Vagina (tissue), 2 donors: ENCODE results near the gene CNPY3. TPM values are rescaled to one million over a fixed set of nuclear protein-coding genes. Genes with fewer than 3 reads are reported as not detected.

Experiments used
- DNase-seq, 2 donors: peaks; one replicate each; pipeline ENCODE4 v3.0.0-alpha.2; 2017; ENCODE audit errors: extremely low spot score in 2 of 2
- H3K27ac ChIP-seq: fragments of 200-600 bp; sonication (generic); one replicate; pipeline ENCODE4 v1.5.1; 2019
- H3K27me3 ChIP-seq: fragments of 200-600 bp; sonication (generic); one replicate; pipeline ENCODE4 v1.5.1; 2019
- H3K36me3 ChIP-seq, 2 donors: fragments of 200-600 bp; sonication (generic); one replicate each; pipeline ENCODE4 v1.5.1; 2017 to 2019
- H3K4me1 ChIP-seq: fragments of 200-600 bp; sonication (generic); one replicate; pipeline ENCODE4 v1.5.1; 2019
- H3K4me3 ChIP-seq, 2 donors: fragments of 200-600 bp; sonication (generic); 1 replicate in 1 of 2; 2 replicates in 1 of 2; pipeline ENCODE4 v1.5.1; 2016 to 2019
- H3K9me3 ChIP-seq: fragments of 200-600 bp; sonication (generic); one replicate; pipeline ENCODE4 v1.5.1; 2019
- CTCF ChIP-seq, 3 experiments: fragments of 450-650 bp in 2 of 3; fragments of 200-600 bp in 1 of 3; sonication (generic) in 1 of 3; IDR thresholded peaks; one replicate each; pipeline ENCODE4 v1.5.1; 2017 to 2019; ENCODE audit warnings: antibody characterized with exemption in 3 of 3, mild to moderate bottlenecking in 2 of 3, moderate library complexity in 2 of 3
- POLR2A ChIP-seq, 2 donors: fragments of 450-650 bp; IDR thresholded peaks; one replicate each; pipeline ENCODE4 v1.6.1; 2017; ENCODE audit warnings: antibody characterized with exemption in 2 of 2, mild to moderate bottlenecking in 2 of 2, moderate library complexity in 2 of 2
- POLR2AphosphoS5 ChIP-seq, 2 donors: sonication (generic); formaldehyde crosslinking; IDR thresholded peaks; one replicate each; pipeline ENCODE4 v1.9.0; 2017; ENCODE audit warnings: antibody characterized with exemption in 2 of 2, mild to moderate bottlenecking in 2 of 2, low read depth in 1 of 2; ENCODE audit not compliant: insufficient read depth in 1 of 2
- intact Hi-C: fragments of 100-400 bp; cut with DNase I; formaldehyde crosslinking; loops from one replicate; pipeline ENCODE4 v1.15.1; 2023
- total RNA-seq: library from RNA; depleted of rRNA; stranded (reverse); fragments of >200 nt; gene quantifications from one replicate; pipeline ENCODE4 v1.2.3, GENCODE V29; 2016

Gene CNPY3
- total RNA-seq, 1 donor from 2014 or later = 30.2 TPM

GRCh38 chr6:42981836-42982235 lies 52.6 kb downstream of the CNPY3 start:
- DNase-seq = no peak
- Histone ChIP-seq H3K36me3 (no peaks in the 10 kb centered on the region), H3K9me3 (no peaks in the 10 kb centered on the region), H3K27me3 (no peaks in the 10 kb centered on the region), H3K4me3 (no peak overlapping the region), H3K4me1 (peaks cover 57% of the 10 kb centered on the region), H3K27ac (no peak overlapping the region)
- TF ChIP-seq CTCF (IDR thresholded peaks at IDR 0.05) (no peak), POLR2AphosphoS5 (IDR thresholded peaks at IDR 0.05; ENCODE audit: insufficient read depth in 1 of 2, low read depth in 1 of 2) (no peak)
- intact Hi-C loops = loop anchor here (2.0 kb wide), 1 partner anchor 77 kb away; no protein-coding TSS in a partner anchor

GRCh38 chr6:42984001-42984923 lies 55.0 kb downstream of the CNPY3 start, which contains the start of gene PPP2R5D:
TSS of gene PPP2R5D (plus strand) at chr6:42984570. CDS start at chr6:42984678, 108 bp downstream.
- H3K36me3 ChIP-seq = peaks cover 0 to 1% of the 10 kb centered on the region in 2 donors
- peaks cover 68% of the 10 kb centered on the region for H3K4me1 ChIP-seq
- H3K9me3 ChIP-seq = no peaks in the 10 kb centered on the region
- peak in 1 of 2 donors; percentile 98 for DNase-seq
- H3K27ac ChIP-seq = peak within 1 kb of the TSS; percentile 90
- intact Hi-C loops = no loop called here
- no peaks in the 10 kb centered on the region for H3K27me3 ChIP-seq
- peak within 1 kb of the TSS; percentile 95 to 96 for H3K4me3 ChIP-seq
- no peak for TF ChIP-seq POLR2A (IDR thresholded peaks at IDR 0.05)
- TF ChIP-seq POLR2AphosphoS5 (IDR thresholded peaks at IDR 0.05; ENCODE audit: insufficient read depth in 1 of 2, low read depth in 1 of 2) = peak; percentile 92 to 93

- intact Hi-C loops = loop anchor here (5.0 kb wide), 1 partner anchor 67 kb away; the partner anchor contains the start of gene CUL7
- Histone ChIP-seq H3K36me3 (peaks cover 0 to 8% of the 10 kb centered on the region in 2 donors), H3K27ac (peak overlapping the region; percentile 90), H3K9me3 (no peaks in the 10 kb centered on the region), H3K27me3 (no peaks in the 10 kb centered on the region), H3K4me3 (peak overlapping the region; percentile 95 to 96), H3K4me1 (peaks cover 62% of the 10 kb centered on the region)
- DNase-seq = no peak
- no peak for TF ChIP-seq POLR2A (IDR thresholded peaks at IDR 0.05)
- TF ChIP-seq POLR2AphosphoS5 (IDR thresholded peaks at IDR 0.05; ENCODE audit: insufficient read depth in 1 of 2, low read depth in 1 of 2) = no peak
- no peak for TF ChIP-seq CTCF (IDR thresholded peaks at IDR 0.05)
These were observed 55.7 kb downstream of the CNPY3 start for GRCh38 chr6:42984924-42985475.

GRCh38 chr6:42987533-42988451 lies 58.5 kb downstream of the CNPY3 start:
- Histone ChIP-seq H3K36me3 (peaks cover 0 to 13% of the 10 kb centered on the region in 2 donors), H3K27ac (peak overlapping the region; percentile 48), H3K4me1 (peaks cover 57% of the 10 kb centered on the region), H3K4me3 (no peak overlapping the region), H3K9me3 (no peaks in the 10 kb centered on the region), H3K27me3 (no peaks in the 10 kb centered on the region)
- no peak for DNase-seq
- intact Hi-C loops = loop anchor here (5.0 kb wide), 1 partner anchor 65 kb away; the partner anchor contains the start of gene CUL7
- TF ChIP-seq POLR2A (IDR thresholded peaks at IDR 0.05) (no peak), POLR2AphosphoS5 (IDR thresholded peaks at IDR 0.05; ENCODE audit: insufficient read depth in 1 of 2, low read depth in 1 of 2) (no peak), CTCF (IDR thresholded peaks at IDR 0.05) (no peak)
